Tibial nerve (tissue), 4 donors: ENCODE results near the gene NPRL2. TPM values are rescaled to one million over a fixed set of nuclear protein-coding genes. Genes with fewer than 3 reads are reported as not detected.

ENCODE experiments used
- DNase-seq, 2 donors: peaks; one replicate each; pipeline ENCODE4 v3.0.0-alpha.2; 2019; ENCODE audit warnings: low spot score in 2 of 2
- H3K27ac ChIP-seq, 4 donors: fragments of 200-600 bp; sonication (generic) in 3 of 4; one replicate each; pipeline ENCODE4 v1.5.1; 2017 to 2019; ENCODE audit warnings: mild to moderate bottlenecking in 1 of 4
- H3K27me3 ChIP-seq, 2 donors: fragments of 200-600 bp; sonication (generic) in 1 of 2; one replicate each; pipeline versions ENCODE4 v1.5.1 to v1.6.0; 2017 to 2019
- H3K36me3 ChIP-seq, 3 donors: fragments of 200-600 bp; sonication (generic); one replicate each; pipeline ENCODE4 v1.5.1; 2018 to 2019
- H3K4me1 ChIP-seq, 4 donors: fragments of 200-600 bp; sonication (generic) in 3 of 4; one replicate each; pipeline ENCODE4 v1.5.1; 2017 to 2019
- H3K4me3 ChIP-seq, 4 donors: fragments of 200-600 bp; sonication (generic) in 3 of 4; one replicate each; pipeline ENCODE4 v1.5.1; 2017 to 2019; ENCODE audit warnings: mild to moderate bottlenecking in 1 of 4, moderate library complexity in 1 of 4
- H3K9me3 ChIP-seq, 4 donors: fragments of 200-600 bp; sonication (generic) in 3 of 4; one replicate each; pipeline ENCODE4 v1.5.1; 2017 to 2019
- EP300 ChIP-seq, 2 donors: sonication (generic); formaldehyde crosslinking; IDR thresholded peaks; one replicate each; pipeline ENCODE4 v1.6.1; 2017; ENCODE audit warnings: antibody characterized with exemption in 2 of 2, mild to moderate bottlenecking in 1 of 2
- POLR2A ChIP-seq, 2 donors: fragments of 450-650 bp; IDR thresholded peaks; one replicate each; pipeline ENCODE4 v1.6.1; 2017; ENCODE audit warnings: antibody characterized with exemption in 2 of 2, mild to moderate bottlenecking in 2 of 2, moderate library complexity in 2 of 2
- WGBS, 2 donors: methylation state at CpG; one replicate each; pipeline ENCODE4 v1.1.5; 2018; 5-methylcytosine and 5-hydroxymethylcytosine counted together
- total RNA-seq, 4 donors: library from RNA; depleted of rRNA; stranded (reverse); fragments of >200 nt; gene quantifications; one replicate each; pipeline ENCODE4 v1.1.0, GENCODE V29; 2016
- TF ChIP-seq, protein P1 (sequence below), 5 experiments: fragments of 200-600 bp in 3 of 5; fragments of 450-650 bp in 2 of 5; sonication (generic) in 3 of 5; IDR thresholded peaks; one replicate each; pipeline ENCODE4 v1.5.1; 2016 to 2019; ENCODE audit warnings: antibody characterized with exemption in 5 of 5, mild to moderate bottlenecking in 3 of 5, moderate library complexity in 2 of 5

NPRL2 gene
- total RNA-seq, 4 donors from 2014 or later, result 22.7 to 35.2 (median 27.2) TPM

DNA sequence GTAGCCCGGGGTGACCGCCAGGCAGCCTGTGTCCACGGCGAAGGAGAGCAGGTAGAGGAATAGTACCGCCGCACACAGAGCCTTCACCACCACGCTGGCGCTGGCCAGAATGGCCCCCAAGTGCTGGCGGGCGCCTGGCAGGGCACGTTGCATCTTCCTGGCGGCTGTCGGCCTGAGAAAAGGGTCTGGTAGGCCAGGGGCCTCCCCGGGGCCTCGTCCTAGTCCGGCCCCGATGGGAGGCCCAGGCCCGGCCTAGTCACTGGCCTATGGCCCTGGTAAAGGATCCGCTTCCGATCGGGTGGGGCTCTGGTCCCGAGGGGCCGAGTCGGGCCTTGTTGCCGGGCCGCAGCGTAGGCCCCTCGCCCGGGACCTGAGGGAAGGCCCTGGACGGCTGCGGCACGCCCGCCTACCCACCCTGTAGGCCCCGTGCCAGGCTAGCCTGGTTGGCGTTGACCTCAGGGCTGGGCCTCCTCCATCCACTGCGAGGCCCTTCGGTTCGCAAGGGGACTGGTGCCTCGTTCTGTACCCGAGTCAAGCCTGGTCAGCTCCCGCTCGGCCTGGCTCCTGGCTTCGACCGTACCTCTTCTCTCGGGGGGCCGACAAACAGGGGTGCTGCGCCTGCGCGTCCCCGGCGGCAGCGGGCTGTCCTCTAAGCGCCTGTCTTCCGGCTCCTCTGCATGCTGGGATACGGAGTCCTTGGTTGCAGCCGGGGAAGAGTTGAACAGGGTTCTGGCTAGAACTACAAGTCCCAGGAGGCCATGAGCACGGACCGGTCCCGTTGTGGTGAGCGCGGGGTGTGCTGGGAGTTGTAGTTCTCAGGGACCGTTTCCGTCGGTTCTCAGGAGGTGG, 8.6 kb upstream of the NPRL2 start, which contains the start of gene TMEM115:
Gene TMEM115, minus strand, starts transcription at position 611 of the 849 bp plus-strand sequence. Its CDS starts 458 bp downstream, at position 153.
- H3K27me3 ChIP-seq, result no peaks in the 10 kb centered on the region
- no peaks in the 10 kb centered on the region for H3K9me3 ChIP-seq
- peak within 1 kb of the TSS; percentile 82 to 98 (median 91) for H3K4me3 ChIP-seq
- DNase-seq, result peak; percentile 94 to 97
- peak within 1 kb of the TSS; percentile 69 to 97 (median 94) for H3K27ac ChIP-seq
- peak in 1 of 2 donors; percentile 73 for TF ChIP-seq POLR2A (IDR thresholded peaks at IDR 0.05)
- TF ChIP-seq EP300 (IDR thresholded peaks at IDR 0.05), result peak; percentile 90 to 95
- TF ChIP-seq, protein P1, sequence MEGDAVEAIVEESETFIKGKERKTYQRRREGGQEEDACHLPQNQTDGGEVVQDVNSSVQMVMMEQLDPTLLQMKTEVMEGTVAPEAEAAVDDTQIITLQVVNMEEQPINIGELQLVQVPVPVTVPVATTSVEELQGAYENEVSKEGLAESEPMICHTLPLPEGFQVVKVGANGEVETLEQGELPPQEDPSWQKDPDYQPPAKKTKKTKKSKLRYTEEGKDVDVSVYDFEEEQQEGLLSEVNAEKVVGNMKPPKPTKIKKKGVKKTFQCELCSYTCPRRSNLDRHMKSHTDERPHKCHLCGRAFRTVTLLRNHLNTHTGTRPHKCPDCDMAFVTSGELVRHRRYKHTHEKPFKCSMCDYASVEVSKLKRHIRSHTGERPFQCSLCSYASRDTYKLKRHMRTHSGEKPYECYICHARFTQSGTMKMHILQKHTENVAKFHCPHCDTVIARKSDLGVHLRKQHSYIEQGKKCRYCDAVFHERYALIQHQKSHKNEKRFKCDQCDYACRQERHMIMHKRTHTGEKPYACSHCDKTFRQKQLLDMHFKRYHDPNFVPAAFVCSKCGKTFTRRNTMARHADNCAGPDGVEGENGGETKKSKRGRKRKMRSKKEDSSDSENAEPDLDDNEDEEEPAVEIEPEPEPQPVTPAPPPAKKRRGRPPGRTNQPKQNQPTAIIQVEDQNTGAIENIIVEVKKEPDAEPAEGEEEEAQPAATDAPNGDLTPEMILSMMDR (IDR thresholded peaks at IDR 0.05), result peak in 1 of 5 experiments; percentile 43
- peaks cover 0 to 36% (median 12%) of the 10 kb centered on the region in 3 donors for H3K36me3 ChIP-seq
- peaks cover 8 to 46% (median 34%) of the 10 kb centered on the region in 4 donors for H3K4me1 ChIP-seq
- WGBS, 2 donors, result 1 to 5% methylated on average over 14 to 50 of the region's 64 CpGs

GRCh38 chr3:50358355-50358910, 7.9 kb upstream of the NPRL2 start:
- TF ChIP-seq EP300 (IDR thresholded peaks at IDR 0.05), result no peak
- TF ChIP-seq POLR2A (IDR thresholded peaks at IDR 0.05), result no peak
- TF ChIP-seq, protein P1 (IDR thresholded peaks at IDR 0.05), result no peak
- Histone ChIP-seq H3K4me3 (peak overlapping the region; percentile 82 to 98 (median 91)), H3K27ac (peak overlapping the region; percentile 69 to 97 (median 94)), H3K9me3 (no peaks in the 10 kb centered on the region), H3K27me3 (no peaks in the 10 kb centered on the region), H3K36me3 (peaks cover 0 to 43% (median 12%) of the 10 kb centered on the region in 3 donors), H3K4me1 (peaks cover 8 to 50% (median 33%) of the 10 kb centered on the region in 4 donors)
- no peak for DNase-seq
- WGBS, 2 donors, result 49 to 51% methylated on average over 22 to 23 of the region's 24 CpGs

GRCh38 chr3:50357481-50357880, 6.9 kb upstream of the NPRL2 start:
- no peak for DNase-seq
- H3K4me1 ChIP-seq, result peaks cover 8 to 58% (median 33%) of the 10 kb centered on the region in 4 donors
- 63 to 64% methylated on average over 1 of the region's 1 CpG for WGBS, 2 donors
- no peaks in the 10 kb centered on the region for H3K27me3 ChIP-seq
- H3K36me3 ChIP-seq, result peaks cover 0 to 51% (median 12%) of the 10 kb centered on the region in 3 donors
- TF ChIP-seq POLR2A (IDR thresholded peaks at IDR 0.05) (no peak), EP300 (IDR thresholded peaks at IDR 0.05) (no peak)
- TF ChIP-seq, protein P1 (IDR thresholded peaks at IDR 0.05), result no peak
- H3K27ac ChIP-seq, result peak overlapping the region in 3 of 4 donors; percentile 33 to 97 (median 37)
- peak overlapping the region in 3 of 4 donors; percentile 82 to 98 (median 93) for H3K4me3 ChIP-seq
- no peaks in the 10 kb centered on the region for H3K9me3 ChIP-seq

GRCh38 chr3:50356553-50356952, 6.0 kb upstream of the NPRL2 start:
- DNase-seq, result no peak
- H3K36me3 ChIP-seq, result peaks cover 0 to 51% (median 12%) of the 10 kb centered on the region in 3 donors
- H3K4me3 ChIP-seq, result peak overlapping the region in 2 of 4 donors; percentile 22 to 98
- no peaks in the 10 kb centered on the region for H3K9me3 ChIP-seq
- no peaks in the 10 kb centered on the region for H3K27me3 ChIP-seq
- peak overlapping the region in 2 of 4 donors; percentile 24 to 97 for H3K27ac ChIP-seq
- peaks cover 8 to 64% (median 36%) of the 10 kb centered on the region in 4 donors for H3K4me1 ChIP-seq
- whole genome bisulfite sequencing, 2 donors, result 41 to 48% methylated on average over 5 of the region's 5 CpGs
- TF ChIP-seq, protein P1 (IDR thresholded peaks at IDR 0.05), result no peak
